Fibroblast of lung (primary cell): ENCODE data around the gene MYOM3.

ENCODE experiments used
- EZH2 ChIP-seq: IDR thresholded peaks from 2 replicates; pipeline ENCODE4 v1.5.1; 2012; ENCODE audit warnings: low read length, control low read depth, mild to moderate bottlenecking; ENCODE audit errors: missing control alignments
- TF ChIP-seq, protein P1 (sequence below), 2 donors: IDR thresholded peaks in 1 of 2; conservative IDR thresholded peaks in 1 of 2; 1 replicate in 1 of 2; 2 replicates in 1 of 2; pipeline ENCODE4 v1.5.1; 2011 to 2012; ENCODE audit warnings: low read length in 2 of 2, control low read depth in 1 of 2, inconsistent platforms in 1 of 2, low read depth in 1 of 2, mild to moderate bottlenecking in 1 of 2

DNA sequence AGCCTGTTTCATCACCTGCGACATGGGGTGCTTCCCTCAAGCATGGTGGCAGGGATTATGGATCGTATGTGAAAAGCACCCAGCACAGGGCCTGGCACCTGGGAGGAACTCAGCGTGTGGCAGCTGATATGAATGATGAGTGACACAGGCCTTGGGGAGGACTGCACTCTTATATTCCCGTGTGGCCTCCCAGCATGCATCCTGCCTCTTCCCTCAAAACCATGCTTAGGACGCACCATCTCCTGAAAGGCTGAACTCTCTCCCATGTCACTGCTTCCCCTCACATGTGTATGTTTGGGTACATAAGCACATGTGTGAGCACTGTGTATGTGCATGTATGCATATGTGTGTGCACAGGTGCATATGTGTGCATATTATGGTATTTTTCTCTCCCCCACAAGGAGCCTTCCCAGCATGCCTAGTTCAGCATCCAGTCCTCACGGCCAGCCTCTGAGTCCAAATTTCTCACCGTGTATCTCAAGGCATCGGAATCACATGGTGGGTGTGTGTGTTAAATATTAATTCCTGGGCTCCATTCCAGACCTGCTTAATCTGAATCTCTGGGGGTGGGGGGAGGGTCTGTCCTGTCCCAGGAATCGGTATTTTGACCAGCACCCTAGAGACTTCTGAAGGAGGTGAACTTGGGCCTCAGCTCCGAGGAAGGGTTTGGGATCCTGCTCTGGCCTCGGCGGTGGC is 12.8 kb downstream of the MYOM3 start:
- TF ChIP-seq, protein P1, sequence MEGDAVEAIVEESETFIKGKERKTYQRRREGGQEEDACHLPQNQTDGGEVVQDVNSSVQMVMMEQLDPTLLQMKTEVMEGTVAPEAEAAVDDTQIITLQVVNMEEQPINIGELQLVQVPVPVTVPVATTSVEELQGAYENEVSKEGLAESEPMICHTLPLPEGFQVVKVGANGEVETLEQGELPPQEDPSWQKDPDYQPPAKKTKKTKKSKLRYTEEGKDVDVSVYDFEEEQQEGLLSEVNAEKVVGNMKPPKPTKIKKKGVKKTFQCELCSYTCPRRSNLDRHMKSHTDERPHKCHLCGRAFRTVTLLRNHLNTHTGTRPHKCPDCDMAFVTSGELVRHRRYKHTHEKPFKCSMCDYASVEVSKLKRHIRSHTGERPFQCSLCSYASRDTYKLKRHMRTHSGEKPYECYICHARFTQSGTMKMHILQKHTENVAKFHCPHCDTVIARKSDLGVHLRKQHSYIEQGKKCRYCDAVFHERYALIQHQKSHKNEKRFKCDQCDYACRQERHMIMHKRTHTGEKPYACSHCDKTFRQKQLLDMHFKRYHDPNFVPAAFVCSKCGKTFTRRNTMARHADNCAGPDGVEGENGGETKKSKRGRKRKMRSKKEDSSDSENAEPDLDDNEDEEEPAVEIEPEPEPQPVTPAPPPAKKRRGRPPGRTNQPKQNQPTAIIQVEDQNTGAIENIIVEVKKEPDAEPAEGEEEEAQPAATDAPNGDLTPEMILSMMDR (conservative IDR thresholded peaks at IDR 0.05 in 1 of 2, IDR thresholded peaks at IDR 0.05 in 1 of 2; ENCODE audit: low read depth in 1 of 2, low read length in 2 of 2): no peak
- no peak for TF ChIP-seq EZH2
